HG03469 (cell line): ENCODE measurements around the gene LRRC8A.

Experiments used
- ATAC-seq: cut with Tn5 transposase; IDR thresholded peaks from one replicate; pipeline ENCODE4 v1.9.1; 2021; ENCODE audit warnings: mild to moderate bottlenecking, moderate library complexity, moderate number of reproducible peaks; ENCODE audit not compliant: unreplicated experiment

The LRRC8A gene

DNA sequence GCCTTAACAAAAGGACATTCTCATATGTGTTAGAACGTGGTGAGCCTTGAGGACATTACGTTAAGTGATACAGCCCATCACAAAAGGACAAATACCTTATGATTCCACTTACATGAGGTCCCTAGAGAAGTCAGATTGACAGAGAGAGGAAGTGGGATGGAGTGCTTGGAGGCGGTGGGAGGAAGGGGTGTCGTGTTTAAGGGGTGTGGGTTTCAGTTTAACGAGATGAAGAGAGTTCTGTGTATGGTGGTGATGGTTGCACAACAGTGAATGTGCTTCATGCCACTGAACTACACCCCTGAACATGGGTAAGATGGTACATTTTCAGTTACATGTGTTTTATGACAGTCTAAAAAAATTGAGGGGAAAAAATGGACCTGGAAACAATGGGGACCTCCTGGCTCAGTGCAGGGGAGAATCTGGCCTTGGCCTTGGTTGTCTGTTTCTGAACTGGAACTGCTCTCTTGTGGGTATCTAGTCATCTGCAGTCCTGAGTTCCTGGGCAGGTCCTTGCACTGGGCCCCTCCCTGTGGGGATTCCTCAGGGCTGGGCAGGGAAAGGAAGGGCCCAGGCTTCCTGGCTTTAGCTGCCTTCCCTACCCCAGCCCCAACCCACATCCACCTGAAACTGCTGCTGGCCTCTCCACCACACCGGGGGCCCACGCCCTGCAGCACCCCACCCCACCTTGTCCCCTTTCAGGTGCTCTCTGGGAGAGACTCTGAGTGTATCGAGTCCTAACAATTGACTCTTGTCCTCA is 17.8 kb downstream of the LRRC8A start:
- no peak for ATAC-seq

GRCh38 chr9:128901379-128901778 is 19.4 kb downstream of the LRRC8A start:
- ATAC-seq, result no peak

- no peak for ATAC-seq
Measured at GRCh38 chr9:128901822-128902221, 19.9 kb downstream of the LRRC8A start.

DNA sequence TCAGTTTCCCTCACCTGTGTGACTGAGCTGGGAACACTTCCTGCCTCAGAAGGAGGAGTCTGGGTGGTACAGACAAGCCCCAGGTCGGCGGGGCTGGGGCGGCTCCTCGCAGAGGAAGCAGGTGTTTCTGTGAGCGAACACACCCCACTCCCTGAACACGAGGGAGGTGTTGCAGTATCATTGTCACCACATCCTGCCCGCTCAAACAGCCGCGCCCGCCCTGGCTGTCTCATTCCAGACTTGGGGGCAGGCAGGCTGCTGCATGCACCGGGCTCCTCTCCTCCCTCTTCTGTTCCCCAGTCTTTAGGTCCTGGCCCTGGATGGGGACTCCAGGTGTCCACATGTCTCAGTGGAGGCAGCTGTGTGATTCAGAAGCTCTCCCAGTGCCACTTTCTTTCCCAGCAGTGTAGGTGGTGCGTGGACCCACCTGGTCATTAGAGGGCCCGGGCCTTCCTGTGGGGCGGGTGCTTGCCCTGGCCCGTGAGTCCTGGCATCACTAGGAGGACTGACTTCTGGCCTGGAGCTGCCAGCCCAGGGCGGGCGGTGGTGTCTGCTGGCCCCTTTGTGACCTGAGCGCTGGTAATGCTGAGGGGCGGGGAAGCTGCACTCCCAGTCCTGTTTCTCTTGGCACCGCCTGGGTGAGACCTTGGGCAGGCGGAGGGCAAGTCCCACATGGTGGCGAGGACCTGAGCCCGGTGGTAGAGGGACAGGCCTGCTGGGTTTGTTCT is 20.6 kb downstream of the LRRC8A start:
- peak; percentile 70 for ATAC-seq

DNA sequence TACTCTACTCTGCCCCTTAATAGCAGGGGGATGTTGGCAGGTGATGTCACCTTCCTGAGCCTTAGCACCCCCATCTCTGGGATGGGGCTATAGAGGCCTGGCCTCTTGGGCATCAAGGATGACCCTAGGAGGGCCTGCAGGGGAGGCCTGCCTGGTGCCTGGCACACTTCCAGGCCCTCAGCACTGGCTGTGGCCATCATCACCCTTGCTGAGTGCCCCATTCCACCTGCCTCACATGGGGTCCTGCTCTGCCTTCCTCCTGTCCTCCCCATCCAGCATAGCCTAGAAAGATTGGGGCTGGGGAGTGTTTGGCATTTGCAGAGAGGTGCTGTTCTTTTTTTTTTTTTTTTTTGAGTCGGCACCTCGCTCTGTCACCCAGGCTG is 21.1 kb downstream of the LRRC8A start:
- ATAC-seq, result no peak

DNA sequence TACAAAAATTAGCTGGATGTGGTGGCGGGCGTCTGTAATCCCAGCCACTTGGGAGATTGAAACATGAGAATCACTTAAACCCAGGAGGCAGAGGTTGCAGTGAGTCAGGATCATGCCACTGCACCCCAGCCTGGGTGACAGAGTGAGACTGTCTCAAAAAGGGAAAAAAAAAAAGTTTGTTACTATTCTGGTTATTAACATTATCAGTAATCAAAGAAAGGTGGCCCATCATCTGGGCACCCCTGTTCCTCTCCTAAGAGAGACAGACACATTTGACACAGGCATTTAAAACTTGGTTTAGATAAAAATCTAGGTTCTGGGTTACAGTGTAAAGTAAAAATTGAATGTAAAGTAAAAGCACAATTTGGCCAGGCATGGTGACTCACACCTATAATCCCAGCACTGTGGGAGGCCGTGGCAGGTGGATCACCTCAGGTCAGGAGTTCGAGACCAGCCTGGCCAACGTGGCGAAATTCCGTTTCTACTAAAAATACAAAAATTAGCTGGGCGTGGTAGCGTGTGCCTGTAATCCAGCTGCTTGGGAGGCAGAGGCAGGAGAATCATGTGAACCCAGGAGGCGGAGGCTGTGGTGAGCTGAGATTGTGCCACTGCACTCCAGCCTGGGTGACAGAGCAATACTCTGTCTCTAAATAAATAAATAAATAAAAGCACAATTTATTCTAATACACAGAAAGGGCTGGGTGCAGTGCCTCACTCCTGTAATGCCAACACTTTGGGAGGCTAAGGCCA is 22.1 kb downstream of the LRRC8A start:
- no peak for ATAC-seq

- ATAC-seq, result no peak
Measured at GRCh38 chr9:128905964-128906363, 24.0 kb downstream of the LRRC8A start.

DNA sequence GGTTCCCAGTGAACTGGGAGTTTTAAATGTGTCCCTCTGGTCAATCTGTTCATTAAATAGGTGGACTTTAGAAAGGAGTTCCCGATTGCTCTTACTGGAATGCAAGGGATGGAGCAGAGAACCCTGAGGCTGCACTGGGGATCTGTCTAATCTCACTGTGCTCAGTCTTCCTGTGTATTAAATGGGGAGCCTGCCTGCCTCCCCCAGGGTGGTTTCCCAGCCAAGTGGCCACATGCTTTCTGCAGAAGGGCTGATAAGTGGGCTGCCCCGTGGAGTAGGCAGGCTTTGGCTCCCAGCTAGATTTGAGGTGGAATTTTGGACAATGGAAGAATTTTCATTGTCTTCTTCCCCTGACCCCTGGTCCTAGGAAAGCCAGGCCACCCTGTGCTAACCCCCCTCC is 24.8 kb downstream of the LRRC8A start:
- no peak for ATAC-seq

DNA sequence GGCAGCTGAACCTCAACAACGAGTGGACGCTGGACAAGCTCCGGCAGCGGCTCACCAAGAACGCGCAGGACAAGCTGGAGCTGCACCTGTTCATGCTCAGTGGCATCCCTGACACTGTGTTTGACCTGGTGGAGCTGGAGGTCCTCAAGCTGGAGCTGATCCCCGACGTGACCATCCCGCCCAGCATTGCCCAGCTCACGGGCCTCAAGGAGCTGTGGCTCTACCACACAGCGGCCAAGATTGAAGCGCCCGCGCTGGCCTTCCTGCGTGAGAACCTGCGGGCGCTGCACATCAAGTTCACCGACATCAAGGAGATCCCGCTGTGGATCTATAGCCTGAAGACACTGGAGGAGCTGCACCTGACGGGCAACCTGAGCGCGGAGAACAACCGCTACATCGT is 26.4 kb downstream of the LRRC8A start:
- ATAC-seq, result no peak

DNA sequence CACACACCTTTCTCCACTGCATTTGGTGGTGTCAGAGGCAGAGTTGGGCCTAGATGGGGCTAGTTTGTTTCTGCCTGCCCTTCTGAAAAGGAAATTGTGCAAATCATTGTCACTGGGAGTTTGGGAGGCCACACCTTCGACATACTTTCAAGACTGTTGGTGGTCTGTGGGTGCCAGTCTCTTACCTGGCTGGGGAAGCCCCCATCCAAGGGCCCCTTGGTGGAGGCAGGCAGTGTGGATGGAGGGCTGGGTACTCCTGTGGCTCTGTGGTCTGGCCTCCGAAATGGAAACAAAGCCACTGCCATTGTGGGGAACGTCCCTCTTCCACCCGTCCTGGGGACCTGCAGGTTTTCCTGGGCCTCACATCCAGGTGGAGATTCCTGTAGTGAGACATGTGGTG is 27.9 kb downstream of the LRRC8A start:
- no peak for ATAC-seq

DNA sequence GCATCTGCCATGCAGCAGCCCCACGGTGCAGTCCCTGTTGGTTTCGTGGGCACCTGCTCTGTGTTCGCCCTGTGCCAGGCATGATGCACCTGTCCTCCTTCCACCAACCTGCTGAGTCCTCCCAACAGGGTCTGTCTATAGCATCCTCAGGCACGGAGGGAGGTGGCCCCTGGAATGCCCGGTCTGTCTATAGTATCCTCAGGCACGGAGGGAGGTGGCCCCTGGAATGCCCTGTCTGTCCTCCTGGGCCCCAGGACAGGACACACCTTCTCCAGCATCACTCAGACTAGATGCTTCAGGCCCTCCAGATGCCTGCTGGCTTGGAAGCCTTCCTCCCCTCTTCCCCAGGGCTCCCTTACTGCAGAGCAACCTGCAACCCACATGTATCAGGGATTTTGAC is 29.0 kb downstream of the LRRC8A start:
- ATAC-seq, result no peak

DNA sequence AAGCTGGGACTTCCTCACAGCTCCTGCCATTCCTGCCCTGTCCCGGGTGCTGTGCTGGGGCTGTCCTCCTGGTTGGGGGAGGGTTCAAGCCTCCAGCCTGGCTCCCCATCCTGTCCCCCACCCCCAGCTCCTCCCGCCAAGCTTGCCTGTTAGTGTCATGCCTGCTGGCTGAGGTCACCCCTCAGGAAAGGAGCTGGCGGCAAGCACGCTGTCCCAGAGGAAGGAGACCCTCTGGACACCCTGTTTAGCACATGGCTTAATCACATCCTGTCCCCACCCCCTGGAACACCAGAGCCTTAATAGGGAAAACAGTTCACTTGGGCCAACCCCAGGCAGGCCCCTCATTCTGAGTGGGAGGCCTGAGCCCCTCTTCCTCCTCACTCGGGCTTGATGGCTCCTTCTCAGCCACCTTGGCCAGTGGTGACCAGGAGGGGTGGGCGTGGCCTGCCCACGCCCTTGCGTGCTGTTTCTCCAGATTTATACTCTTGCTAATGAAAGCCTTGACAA is 29.6 kb downstream of the LRRC8A start:
- no peak for ATAC-seq

DNA sequence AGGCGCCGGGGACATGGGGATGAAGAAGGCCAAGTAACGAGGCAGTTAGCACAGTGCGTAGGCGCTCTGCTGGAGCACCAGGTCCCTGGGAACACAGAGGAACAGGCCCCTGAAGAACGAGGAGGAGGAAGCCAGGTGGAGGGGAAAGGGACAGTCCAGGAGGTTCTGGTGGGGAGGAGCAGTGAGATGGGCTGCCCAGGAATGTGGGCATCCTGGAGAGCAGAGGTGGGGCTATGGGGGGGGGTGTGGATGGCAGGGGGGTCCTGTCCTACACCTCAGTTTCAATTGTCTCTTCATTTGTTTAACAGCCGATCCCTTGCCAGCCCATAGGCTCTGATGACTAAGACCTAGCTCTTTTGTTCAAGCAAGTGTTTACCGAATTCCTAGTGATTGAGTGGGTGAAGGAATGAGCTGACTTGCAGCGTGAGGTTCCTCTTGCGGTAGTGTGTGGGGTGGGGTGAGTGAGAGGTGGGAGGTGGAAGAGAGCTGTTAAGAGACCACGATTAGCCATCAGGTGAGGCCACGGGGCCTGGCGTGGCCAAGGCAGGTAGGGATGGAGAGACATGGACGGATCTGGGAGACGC is 30.4 kb downstream of the LRRC8A start:
- ATAC-seq, result no peak

GRCh38 chr9:128913048-128913900 is 31.3 kb downstream of the LRRC8A start:
- ATAC-seq, result no peak

GRCh38 chr9:128913995-128914772 is 32.3 kb downstream of the LRRC8A start:
- ATAC-seq, result no peak

DNA sequence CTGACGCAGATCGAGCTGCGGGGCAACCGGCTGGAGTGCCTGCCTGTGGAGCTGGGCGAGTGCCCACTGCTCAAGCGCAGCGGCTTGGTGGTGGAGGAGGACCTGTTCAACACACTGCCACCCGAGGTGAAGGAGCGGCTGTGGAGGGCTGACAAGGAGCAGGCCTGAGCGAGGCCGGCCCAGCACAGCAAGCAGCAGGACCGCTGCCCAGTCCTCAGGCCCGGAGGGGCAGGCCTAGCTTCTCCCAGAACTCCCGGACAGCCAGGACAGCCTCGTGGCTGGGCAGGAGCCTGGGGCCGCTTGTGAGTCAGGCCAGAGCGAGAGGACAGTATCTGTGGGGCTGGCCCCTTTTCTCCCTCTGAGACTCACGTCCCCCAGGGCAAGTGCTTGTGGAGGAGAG is 34.3 kb downstream of the LRRC8A start:
- no peak for ATAC-seq

DNA sequence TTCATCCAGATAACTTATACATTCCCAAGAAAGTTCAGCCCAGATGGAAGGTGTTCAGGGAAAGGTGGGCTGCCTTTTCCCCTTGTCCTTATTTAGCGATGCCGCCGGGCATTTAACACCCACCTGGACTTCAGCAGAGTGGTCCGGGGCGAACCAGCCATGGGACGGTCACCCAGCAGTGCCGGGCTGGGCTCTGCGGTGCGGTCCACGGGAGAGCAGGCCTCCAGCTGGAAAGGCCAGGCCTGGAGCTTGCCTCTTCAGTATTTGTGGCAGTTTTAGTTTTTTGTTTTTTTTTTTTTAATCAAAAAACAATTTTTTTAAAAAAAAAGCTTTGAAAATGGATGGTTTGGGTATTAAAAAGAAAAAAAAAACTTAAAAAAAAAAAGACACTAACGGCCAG is 34.8 kb downstream of the LRRC8A start:
- no peak for ATAC-seq

DNA sequence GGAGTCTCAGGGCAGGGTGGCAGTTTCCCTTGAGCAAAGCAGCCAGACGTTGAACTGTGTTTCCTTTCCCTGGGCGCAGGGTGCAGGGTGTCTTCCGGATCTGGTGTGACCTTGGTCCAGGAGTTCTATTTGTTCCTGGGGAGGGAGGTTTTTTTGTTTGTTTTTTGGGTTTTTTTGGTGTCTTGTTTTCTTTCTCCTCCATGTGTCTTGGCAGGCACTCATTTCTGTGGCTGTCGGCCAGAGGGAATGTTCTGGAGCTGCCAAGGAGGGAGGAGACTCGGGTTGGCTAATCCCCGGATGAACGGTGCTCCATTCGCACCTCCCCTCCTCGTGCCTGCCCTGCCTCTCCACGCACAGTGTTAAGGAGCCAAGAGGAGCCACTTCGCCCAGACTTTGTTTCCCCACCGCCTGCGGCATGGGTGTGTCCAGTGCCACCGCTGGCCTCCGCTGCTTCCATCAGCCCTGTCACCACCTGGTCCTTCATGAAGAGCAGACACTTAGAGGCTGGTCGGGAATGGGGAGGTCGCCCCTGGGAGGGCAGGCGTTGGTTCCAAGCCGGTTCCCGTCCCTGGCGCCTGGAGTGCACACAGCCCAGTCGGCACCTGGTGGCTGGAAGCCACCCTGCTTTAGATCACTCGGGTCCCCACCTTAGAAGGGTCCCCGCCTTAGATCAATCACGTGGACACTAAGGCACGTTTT is 35.4 kb downstream of the LRRC8A start:
- no peak for ATAC-seq

- ATAC-seq, result no peak
Measured at GRCh38 chr9:128918921-128919320, 37.0 kb downstream of the LRRC8A start.
